GM18511 (cell line): ENCODE measurements around the gene ZNF683.
"Not testable (repeated sequence)": the region's sequence is repeated elsewhere in the genome, so short reads cannot be mapped to it uniquely, and the experiment has no call there.

Experiments used
- ATAC-seq: cut with Tn5 transposase; IDR thresholded peaks from one replicate; pipeline ENCODE4 v1.9.1; 2021; ENCODE audit warnings: mild to moderate bottlenecking, moderate library complexity; ENCODE audit not compliant: unreplicated experiment

The ZNF683 gene

DNA sequence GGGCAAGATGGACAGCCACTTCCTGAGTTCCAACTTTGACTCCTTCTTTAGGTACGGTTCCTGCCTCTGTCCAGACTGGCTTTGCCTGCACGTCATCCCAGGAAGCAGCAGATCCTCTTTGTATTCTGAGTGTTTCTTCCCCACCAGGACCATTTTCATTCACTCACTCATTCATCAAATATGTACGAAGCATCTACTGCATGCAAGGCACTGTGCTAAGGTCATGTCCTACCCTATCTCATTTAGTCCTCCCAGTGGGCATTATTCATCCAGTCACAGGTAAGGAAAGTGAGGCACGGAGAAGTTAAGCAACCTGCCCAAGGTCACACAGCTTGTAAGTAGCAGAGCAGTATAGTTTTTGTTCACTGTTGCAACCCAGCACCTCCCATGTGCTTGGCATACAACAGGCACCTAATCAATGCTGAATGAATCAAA is 32.5 kb downstream of the ZNF683 start:
- no peak for ATAC-seq

DNA sequence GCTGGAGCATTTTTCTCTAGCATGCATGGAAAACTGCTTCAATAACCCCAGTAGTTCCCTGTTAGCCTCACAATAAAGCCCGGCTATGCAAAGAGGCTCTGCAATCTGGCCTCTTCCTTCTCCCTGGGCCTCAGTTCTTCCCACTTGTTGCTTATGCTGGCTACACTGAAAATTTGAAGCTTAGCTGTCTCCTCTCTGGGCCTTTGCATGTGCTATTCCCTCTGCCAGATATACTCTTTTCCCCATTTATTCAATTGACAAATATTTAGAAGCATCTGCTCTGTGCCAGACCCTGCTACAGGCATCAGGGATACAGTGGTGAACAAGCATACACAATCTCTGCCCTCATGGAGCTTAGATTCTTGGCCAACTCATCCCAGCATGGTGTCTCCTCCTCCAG is 33.9 kb downstream of the ZNF683 start:
- no peak for ATAC-seq

- no peak for ATAC-seq
Observed at GRCh38 chr1:26337625-26338024, 34.9 kb downstream of the ZNF683 start.

DNA sequence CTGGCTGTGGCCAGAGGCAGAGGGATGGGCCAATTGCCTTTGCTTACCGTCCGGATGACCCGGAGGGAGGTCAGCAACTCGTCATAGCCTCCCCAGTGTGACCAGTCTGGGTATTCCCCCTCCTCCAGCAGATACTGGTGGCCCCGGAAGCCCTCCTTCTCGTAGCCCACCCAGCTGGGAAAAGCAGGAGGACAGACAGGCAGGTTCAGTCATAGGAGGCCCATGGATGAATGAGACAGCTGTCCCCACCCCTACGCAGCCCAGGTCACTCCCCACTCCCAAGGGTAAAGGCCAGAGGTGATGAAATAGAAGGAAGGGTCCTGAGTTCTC is 35.4 kb downstream of the ZNF683 start:
- no peak for ATAC-seq

- peak; percentile 55 for ATAC-seq
Observed at GRCh38 chr1:26336477-26337205, 35.9 kb downstream of the ZNF683 start.

DNA sequence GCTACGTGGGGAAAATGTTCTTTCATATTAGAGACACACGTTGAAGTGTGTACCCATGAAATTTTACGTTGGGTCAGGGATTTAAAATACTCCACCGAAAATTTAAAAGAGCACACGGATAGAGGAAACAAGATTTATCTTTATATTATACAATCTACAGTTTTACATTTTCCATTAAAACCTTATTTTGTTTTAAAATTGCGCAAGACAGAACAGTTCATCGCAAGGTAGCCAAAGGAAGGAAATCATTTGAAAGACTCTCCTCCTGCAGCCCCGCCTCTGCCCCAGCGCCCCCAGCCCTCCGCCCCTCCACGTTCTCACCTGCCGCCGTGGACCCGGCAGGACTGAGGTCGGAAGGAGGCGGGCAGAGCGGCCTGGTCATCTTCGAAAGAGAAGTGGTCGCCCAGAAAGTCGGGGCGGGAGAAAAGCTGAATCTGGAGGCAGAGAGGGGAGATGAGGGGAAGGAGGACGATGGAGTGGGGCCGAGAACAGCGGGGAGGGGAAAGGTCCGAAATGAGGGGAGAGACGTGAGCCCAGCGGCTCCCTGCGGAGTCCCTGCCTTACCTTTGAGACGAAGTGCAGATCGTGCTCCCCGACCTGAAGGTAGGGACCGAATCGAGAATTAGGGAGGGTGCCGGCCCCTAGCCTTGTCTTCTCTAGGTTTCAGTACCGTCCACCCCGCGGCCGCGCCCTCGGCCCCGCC is 36.6 kb downstream of the ZNF683 start:
- ATAC-seq: no peak

DNA sequence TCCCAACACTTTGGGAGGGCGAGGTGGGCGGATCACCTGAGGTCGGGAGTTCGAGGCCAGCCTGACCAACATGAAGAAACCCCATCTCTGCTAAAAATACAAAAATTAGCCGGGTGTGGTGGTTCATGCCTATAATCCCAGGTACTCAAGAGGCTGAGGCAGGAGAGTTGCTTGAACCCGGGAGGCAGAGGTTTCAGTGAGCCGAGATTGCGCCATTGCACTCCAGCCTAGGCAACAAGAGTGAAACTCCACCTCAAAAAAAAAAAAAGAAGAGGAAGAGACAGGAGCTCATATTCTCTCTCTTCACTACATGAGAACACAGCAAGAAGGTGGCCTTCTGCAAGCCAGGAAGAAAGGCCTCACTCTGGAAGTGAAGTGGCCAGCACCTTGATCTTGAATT is 39.2 kb downstream of the ZNF683 start:
- not testable (repeated sequence) for ATAC-seq

- ATAC-seq: no peak
Observed at GRCh38 chr1:26330276-26330675, 42.3 kb downstream of the ZNF683 start.

- not testable (repeated sequence) for ATAC-seq
Observed at GRCh38 chr1:26329380-26329779, 43.2 kb downstream of the ZNF683 start.

DNA sequence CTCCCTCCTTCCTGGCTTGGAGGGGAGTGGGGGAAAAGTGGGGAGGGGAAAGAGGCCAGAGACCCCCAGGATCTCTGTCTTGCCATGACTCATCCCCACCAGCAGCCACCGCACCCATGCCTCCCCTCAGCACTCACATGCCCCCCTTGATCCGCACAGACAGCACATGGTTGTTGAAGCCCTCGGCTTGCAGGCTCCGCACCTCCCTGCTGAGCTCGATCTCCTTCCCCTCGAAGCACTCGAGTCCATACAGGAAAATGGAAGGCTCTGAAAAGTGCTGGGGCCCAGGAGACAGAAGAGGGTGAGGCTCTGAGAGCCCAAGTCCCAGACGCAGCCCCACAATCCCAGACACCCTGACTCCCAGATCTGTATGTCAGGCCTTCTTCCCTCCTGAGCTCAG is 44.0 kb downstream of the ZNF683 start:
- no peak for ATAC-seq

- no peak for ATAC-seq
Observed at GRCh38 chr1:26327956-26328362, 44.6 kb downstream of the ZNF683 start.

DNA sequence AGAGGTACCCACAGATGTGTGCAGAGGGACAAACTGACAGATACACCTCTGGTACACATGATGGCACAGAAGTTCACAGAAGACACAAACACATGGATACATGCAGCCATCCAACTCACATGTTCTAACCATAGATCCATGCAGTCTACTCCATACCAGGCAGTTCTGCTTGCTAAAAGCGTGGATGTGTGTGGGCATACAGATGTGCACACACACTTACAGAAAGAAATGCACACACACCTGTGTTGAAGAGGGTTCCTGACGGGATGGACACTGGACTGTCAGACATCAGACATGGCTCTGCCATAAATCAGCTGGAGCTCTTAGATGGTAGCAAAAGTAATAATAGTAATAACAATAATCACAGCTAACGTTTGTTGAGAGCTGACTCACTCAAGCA is 48.0 kb downstream of the ZNF683 start:
- ATAC-seq: no peak

GRCh38 chr1:26323382-26323781 is 49.2 kb downstream of the ZNF683 start:
- no peak for ATAC-seq

DNA sequence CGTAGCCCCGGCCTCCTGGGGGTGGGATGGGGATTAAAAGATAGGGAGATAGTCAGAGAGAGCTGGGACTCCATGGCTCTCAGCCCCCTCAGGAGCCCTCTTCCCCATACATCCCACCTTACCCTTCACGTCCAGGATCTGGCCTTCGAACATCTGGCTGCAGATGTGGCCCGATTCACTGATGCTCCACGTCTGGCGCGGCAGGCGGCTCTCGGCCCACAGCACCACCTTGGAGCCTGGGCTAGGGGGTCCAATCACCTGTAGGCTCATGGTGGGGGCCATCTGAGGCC is 50.6 kb downstream of the ZNF683 start:
- ATAC-seq: no peak

- ATAC-seq: no peak
Observed at GRCh38 chr1:26321315-26322041, 51.1 kb downstream of the ZNF683 start.

- no peak for ATAC-seq
Observed at GRCh38 chr1:26320896-26321295, 51.7 kb downstream of the ZNF683 start.

DNA sequence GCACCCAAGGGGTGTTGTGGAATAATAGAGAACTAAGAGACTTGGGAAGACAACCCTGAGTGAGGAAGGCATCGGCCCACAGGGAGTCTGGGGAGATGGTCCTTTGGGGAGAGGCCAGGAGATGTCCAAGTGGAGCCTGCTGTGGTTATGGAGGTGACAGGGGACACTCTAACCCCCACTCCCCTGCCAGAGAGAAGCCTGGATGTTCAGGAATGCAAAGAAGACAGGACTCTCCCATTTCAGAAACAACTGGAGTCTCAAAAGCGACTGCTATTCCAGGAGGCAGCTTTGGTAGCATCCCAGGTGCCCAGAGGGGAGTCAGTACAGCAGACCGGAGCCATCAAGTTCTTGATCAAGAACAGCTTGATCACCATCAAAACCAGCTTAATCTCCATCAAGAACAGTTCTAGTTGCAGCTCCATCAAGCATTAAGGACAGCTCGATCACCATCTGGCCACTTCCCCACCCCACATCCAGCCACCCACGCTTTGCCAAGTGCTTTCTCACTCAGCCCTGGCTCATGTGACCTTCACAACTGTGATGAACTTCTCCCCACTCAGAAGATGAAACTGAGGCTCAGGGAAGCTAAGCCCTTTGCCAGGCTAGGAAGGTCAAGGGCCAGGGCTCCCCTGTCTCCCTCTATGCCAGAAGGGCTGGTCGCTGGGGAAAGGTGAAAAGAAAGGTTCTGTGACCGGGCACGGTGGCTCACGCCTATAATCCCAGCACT is 54.0 kb downstream of the ZNF683 start:
- ATAC-seq: peak; percentile 31

- ATAC-seq: peak; percentile 43
Observed at GRCh38 chr1:26317612-26318337, 54.8 kb downstream of the ZNF683 start, which contains the start of gene CD52. TSS of gene CD52 (plus strand) at chr1:26317958. CDS start at chr1:26318018, 60 bp downstream.

DNA sequence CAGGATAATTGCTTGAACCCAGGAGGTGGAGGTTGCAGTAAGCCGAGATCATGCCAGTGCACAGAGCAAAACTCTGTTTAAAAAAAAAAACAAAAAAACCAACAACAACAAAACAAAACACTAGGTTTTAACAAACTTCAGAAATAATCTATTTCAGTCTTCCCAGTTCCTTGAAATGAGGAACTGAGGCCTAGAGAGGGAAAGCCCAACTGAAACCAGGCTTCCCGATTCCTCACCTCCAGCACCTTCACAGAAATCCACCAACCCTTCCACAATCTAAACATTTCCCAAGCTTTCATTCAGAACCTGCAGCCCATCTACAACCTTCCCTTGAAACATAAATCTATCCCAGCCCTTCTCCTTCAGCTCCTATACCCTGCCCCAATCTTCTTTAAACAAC is 55.4 kb downstream of the ZNF683 start:
- ATAC-seq: no peak
